Epithelial cell of proximal tubule (primary cell): ENCODE measurements around the gene BMPER. TPM values are rescaled to one million over a fixed set of nuclear protein-coding genes. Genes with fewer than 3 reads are reported as not detected.
A peak's percentile ranks its signal among the peaks of the same experiment; 100 is the strongest.

Source experiments
- DNase-seq: peaks from one replicate; pipeline ENCODE4 v3.0.0-alpha.2; 2011; ENCODE audit warnings: low read depth
- H3K4me3 ChIP-seq: 2 replicates; pipeline ENCODE4 v1.5.1; 2011; ENCODE audit warnings: low read depth, mild to moderate bottlenecking, low read length
- total RNA-seq: library from RNA; depleted of rRNA; stranded (reverse); fragments of >200 nt; gene quantifications from 2 replicates; pipeline ENCODE4 v1.2.3, GENCODE V29; 2015
- TF ChIP-seq, protein P1 (sequence below): conservative IDR thresholded peaks from 2 replicates; pipeline ENCODE4 v1.5.1; 2012; ENCODE audit warnings: low read depth, mild to moderate bottlenecking, low read length

Gene BMPER
- total RNA-seq, result 0.29 TPM in 2 replicates

DNA sequence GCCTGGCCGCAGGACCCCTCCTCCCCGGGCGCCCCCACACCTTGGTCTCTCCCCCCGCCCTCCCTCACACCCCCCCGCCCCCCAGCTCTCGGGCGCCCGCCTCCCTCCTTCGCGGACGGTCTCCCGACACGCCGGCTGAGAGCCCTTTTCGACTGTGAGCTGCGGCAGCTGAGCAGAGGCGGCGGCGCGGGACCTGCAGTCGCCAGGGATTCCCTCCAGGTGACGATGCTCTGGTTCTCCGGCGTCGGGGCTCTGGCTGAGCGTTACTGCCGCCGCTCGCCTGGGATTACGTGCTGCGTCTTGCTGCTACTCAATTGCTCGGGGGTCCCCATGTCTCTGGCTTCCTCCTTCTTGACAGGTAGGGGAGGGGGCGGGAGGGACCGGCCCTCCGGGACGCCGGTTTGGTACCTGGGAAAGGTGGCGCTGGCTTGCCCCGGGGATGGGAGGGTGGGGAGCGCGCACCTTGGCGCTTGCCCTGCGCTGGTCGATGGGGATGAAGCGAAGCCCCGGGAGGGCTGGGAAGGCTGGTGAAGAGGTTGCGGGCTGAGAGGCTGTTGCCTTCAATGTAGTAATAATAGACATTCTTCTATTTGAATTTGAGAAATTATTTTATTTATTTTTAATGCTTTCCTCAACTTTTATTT is at the start of gene BMPER:
Gene BMPER, plus strand, starts transcription at position 151 of the 644 bp plus-strand sequence. Its CDS starts 75 bp downstream, at position 226.
- DNase-seq, result no peak
- peak within 1 kb of the TSS; percentile 56 for H3K4me3 ChIP-seq
- TF ChIP-seq, protein P1, sequence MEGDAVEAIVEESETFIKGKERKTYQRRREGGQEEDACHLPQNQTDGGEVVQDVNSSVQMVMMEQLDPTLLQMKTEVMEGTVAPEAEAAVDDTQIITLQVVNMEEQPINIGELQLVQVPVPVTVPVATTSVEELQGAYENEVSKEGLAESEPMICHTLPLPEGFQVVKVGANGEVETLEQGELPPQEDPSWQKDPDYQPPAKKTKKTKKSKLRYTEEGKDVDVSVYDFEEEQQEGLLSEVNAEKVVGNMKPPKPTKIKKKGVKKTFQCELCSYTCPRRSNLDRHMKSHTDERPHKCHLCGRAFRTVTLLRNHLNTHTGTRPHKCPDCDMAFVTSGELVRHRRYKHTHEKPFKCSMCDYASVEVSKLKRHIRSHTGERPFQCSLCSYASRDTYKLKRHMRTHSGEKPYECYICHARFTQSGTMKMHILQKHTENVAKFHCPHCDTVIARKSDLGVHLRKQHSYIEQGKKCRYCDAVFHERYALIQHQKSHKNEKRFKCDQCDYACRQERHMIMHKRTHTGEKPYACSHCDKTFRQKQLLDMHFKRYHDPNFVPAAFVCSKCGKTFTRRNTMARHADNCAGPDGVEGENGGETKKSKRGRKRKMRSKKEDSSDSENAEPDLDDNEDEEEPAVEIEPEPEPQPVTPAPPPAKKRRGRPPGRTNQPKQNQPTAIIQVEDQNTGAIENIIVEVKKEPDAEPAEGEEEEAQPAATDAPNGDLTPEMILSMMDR, result no peak

DNA sequence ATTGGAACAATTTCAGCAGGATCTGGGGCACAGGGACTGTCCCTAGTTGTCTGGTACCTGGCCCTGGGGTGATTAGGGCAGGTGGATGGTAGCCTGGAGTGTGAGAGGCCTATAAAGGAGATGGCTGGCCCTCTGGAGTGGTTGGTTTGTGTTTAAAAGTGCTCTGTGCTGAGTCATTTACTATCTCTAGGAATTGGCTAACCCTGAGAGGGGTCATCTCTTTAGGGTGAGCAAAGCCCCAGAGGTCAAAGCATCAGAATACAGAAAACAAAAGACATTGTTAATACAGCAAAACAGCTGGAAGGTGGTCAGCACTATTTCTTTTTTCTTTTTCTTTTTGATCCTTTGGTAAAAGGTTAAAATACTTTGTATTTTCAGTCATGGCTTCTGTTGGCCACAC is 43.4 kb upstream of the BMPER start:
- no peak for DNase-seq
- no peak overlapping the region for H3K4me3 ChIP-seq
- TF ChIP-seq, protein P1, result no peak

DNA sequence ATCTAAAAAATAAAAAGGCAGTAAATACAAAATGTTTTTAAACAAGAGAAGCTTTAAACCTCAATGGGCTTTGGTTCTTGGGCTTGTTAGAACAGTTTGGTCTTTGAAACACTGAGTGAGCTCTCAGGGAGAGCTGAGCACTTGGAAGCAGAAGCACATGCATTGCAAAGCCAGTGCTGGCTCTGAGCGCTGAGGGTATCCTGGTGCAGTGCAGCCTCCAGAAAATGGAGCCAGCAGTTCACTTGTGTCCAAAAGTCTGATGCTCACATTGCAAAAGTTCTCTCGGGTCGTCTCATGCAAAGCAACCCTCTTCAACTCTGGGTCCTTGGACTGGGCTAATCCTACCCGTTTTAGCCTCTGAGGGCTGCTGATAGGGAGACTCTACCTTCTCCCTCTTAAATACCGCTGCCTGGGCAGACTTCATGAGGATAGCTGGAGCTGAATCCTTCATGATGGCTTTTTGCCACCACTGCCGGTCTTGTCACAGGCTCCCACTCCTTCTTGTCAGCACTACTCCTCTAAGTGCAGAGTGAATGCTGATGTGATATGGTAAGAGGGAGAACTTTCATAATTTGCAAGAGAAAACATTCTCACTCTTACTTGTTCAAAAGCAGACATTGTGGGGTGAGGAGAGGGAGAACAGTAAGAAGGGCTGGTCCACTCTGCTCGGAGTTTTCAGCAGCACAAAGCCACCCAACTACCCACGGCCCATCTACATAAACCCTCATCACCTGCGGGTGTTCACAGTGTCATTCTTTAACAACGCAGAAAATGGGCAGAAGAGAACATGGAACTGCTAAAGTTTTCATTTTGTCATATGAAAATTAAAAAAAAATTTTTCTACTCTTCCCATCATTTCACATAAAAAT is 42.2 kb upstream of the BMPER start:
- no peak for DNase-seq
- TF ChIP-seq, protein P1, result no peak
- H3K4me3 ChIP-seq, result no peak overlapping the region

DNA sequence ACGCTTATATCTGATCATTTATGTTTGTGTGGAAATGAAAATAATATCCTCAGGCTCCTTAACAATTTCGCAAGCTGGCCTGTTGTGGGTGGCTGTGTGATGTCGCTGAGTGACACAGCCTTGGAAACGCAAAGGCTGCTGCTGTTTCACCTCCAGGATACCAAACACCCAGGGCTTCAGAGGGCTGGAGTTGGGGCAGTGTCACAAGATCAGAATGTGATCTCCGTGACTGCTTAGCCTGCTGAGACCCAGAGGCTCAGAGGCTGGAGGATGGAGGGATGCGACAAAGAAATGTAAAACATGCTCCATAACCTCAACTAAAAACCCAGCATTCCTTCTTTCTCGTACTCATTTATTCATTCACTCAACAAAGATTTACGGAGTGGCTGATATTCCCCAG is 37.2 kb upstream of the BMPER start:
- TF ChIP-seq, protein P1, result no peak

DNA sequence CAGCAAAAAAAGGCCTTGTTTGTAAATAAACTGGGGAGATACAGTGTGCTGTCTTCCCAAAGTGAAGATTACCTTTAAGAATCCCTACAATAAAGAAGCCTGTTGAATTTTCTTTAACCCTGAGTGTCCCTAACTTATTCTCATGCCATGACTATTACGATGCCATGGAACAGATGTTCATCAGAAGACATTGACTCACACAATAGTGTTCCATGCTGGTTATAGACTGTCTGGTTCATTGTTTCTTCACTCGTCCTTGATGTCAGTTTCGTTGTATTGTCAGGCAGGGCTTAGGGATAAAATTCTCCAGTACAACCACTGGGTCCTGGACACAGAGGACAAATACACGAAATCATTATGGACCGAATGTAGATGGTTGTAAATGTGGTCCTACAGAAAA is 36.2 kb upstream of the BMPER start:
- no peak for DNase-seq
- no peak overlapping the region for H3K4me3 ChIP-seq
- TF ChIP-seq, protein P1, result no peak

More for the DNA sequence above, 37.2 kb upstream of the BMPER start:
- DNase-seq, result no peak
- H3K4me3 ChIP-seq, result no peak overlapping the region

DNA sequence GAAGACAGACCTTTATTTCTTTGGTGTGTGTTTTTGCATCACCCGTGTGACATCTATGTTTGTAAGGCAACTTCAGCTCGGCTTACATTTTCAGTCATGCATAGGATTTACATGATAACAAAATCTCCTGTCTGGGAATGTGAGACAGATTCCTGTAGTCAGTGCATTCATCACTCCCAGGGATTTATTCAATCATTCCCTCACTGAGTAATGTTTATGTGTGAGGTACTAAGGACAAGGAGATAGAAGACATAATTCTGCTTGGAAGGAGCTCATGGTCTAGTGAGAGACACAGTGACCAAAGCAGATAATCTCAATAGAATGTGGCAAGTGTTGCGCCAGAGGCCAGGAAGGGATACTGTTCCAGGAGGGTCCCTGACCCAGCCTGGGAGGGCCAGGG is 35.2 kb upstream of the BMPER start:
- DNase-seq, result no peak
- no peak overlapping the region for H3K4me3 ChIP-seq
- TF ChIP-seq, protein P1, result no peak

DNA sequence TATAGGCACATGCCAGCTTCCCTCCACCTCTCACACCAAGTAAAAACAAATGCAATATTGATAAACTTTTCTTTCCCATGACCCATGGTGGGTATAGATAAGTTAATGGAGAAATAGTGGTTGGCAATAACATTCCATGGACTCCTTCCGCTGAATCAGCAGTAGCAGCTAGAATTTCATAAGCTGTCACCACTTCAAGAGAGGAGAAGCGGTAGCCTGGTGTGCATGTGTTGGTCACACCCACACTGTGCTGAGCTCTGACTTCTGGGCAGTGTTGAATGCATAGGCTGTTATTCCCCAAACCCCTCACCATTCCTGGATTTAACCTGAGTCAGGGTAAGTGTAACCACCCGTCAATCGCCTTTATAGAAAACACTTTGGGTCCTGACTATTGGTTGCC is 32.5 kb upstream of the BMPER start:
- no peak for DNase-seq
- no peak overlapping the region for H3K4me3 ChIP-seq
- TF ChIP-seq, protein P1, result no peak
